ENCODE results near the gene IL17D.

Gene IL17D

DNA sequence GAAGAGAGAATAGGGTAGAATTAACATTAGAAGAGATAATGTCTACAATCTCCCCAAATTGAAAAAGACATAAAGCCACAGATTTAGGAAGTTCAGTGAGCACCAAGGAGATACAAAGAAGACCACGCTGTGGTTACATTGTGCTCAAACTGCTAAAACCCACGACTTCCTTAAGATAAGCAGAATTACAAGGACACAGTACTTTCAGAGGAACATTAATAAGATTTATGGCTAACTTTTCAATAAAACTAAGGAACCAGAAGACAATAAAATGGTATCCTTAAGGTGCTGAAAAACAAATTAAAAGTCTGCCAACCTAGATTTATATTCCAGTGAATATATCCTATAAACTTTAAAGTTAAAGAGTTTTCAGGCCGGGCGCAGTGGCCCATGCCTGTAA is 7.4 kb upstream of the IL17D start:
- DNase-seq = no peak

GRCh38 chr13:20699715-20700114 is 3.8 kb upstream of the IL17D start:
- no peak for DNase-seq

DNA sequence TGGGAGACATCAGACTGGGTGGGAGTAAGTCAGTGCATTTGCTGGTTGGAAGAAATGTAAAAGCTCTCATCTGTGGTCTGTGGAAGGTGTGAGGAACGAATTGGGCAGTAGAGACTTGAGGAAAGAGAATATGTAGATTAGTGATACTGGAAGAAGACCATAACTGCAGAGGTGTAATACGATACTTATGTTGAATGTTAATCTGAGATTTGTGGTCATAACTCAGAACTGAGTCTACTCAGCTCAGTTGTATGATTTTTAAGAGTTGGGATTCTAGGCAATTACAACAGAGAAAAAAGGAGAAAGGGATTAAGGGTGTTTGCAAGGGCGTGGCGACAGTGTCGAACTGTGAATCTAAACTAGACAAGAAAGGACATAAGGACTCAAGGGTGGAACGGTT is 3.2 kb upstream of the IL17D start:
- no peak for DNase-seq

GRCh38 chr13:20701461-20701860 is 2.0 kb upstream of the IL17D start:
- no peak for DNase-seq

GRCh38 chr13:20702530-20702914 is 977 bp upstream of the IL17D start:
- no peak for DNase-seq

DNA sequence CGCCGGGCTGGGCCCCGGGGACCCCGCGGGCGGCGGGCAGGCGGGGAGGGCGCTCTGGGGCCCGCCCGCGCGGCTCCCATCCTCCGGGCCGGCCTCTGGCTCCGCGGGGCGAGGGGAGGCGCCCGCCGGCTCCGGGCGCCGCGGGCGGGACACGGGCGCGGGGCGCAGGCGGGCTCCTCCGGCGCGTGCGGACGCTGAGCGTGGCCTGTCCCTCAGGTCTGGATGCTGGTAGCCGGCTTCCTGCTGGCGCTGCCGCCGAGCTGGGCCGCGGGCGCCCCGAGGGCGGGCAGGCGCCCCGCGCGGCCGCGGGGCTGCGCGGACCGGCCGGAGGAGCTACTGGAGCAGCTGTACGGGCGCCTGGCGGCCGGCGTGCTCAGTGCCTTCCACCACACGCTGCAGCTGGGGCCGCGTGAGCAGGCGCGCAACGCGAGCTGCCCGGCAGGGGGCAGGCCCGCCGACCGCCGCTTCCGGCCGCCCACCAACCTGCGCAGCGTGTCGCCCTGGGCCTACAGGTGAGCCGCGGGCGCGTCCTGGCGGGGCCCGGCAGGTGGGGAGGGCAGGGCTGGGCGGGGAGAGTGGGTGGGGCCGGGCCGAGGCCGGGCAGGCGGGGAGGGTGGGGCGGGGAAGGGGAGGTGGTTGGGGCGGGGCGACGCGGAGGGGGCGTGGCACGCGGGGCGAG is 420 bp downstream of the IL17D start:
- DNase-seq = peak; percentile 62

- no peak for DNase-seq
Measured at GRCh38 chr13:20704459-20705069, 1.1 kb downstream of the IL17D start.

DNA sequence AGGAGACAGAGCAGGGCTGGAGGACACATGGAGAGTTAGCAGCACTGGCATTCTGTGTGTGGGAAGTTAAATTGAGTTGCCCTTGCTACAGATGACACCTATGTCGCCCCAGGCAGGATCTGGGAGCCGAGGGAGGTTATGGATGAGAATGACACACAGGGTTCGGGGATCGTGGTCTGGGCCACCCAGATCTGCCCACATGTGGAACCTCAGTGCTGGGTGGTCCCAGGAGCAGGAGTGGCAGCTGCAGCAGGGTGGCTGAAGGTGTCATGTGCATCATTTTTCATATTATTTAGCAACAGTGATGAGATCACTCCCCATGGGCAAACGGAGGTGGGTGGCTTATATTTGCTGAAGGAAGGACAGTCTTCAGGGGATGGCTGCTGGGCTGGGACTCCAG is 3.2 kb downstream of the IL17D start:
- no peak for DNase-seq

DNA sequence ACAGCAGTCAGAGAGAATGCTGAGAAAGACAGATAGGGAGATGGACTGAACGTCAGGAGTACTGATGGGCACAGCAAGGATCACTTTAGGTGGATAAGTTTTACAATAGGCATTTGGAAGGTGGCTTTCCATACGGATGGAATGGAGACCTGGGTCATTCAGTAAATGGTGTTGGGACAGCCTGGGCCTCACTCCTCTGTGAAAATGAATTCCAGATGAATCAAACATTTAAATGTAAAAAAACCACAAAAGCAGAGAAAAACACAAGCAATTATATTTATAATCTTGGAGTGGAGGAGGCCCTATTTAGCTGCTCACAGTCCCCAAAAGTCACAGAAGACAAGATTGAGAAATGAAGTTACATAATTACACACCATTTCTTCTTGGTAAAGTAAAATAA is 4.7 kb downstream of the IL17D start:
- DNase-seq = no peak

GRCh38 chr13:20709369-20709768 is 5.9 kb downstream of the IL17D start:
- no peak for DNase-seq

- no peak for DNase-seq
Measured at GRCh38 chr13:20709782-20710181, 6.3 kb downstream of the IL17D start.

DNA sequence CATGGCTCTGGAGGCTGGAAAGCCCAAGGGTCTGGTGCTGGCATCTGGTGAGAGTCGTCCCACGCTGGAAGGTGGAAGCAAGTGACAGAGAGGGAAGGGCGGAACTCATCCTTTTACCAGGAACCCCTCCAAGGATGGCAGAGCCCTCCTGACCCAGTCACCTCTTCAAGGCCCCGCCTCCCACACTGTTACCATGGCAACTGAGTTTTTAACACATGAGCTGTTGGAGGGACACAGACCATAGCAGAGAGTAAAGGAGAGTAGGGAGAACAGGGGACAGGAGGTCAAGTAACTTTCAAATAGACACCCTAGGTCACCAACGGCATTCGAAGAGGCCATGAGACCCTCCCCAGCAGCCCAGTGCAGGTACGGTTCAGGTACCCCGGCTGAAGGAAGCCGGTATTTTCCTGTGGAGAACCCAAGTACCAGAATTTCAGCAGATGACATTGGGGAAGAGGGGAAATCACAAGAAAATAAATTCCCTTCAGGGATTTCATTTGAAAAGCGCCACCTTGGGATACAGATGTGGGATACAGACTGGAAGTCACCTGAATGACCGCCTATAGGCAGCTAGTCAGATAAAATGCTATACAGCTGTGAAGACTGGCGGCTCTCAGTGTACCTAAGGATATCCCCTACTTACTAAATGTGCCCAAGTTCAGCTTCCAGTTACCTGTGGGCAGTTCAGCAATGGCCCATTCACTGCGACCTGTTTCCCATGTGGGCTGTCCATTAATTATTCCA is 8.0 kb downstream of the IL17D start:
- DNase-seq = no peak

DNA sequence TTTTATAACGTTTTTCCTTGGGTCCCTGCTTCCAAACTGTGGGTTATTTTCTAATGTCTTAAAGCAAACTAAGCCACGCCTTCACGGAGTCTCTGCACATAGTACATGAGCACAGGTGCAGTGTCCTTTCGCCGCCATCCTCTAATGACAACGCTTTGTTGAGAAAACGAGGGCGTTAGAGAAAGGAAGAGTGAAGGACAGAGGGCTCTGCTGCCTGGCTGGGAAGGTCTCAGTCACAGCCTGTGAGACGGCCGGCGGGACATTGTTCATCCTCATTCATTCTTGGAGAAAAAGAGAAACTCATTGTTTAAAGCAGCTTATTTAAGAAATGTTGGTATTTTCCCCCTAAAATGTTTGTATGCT is 9.5 kb downstream of the IL17D start:
- DNase-seq = no peak

DNA sequence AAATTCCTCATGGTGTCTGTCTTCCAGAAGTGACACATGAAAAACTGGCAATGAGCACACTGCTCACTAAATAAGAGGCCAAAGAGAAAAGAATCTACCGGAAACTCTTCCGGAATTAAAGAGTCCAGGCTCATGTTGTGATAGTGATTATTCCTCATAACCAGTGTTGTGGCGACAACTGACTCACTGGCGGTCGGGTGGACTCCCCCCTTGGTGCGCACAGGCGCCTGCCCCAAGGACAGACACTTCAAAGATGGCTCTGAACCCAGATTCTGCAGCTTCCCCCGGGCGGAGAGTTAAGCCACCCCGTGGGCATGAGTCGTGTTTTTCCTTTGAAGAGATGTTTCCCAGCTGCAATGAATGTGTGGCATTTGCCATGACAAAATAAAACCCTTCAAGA is 10.3 kb downstream of the IL17D start:
- no peak for DNase-seq

- no peak for DNase-seq
Measured at GRCh38 chr13:20714161-20714560, 10.7 kb downstream of the IL17D start.

- DNase-seq = no peak
Measured at GRCh38 chr13:20714563-20715329, 11.2 kb downstream of the IL17D start.

DNA sequence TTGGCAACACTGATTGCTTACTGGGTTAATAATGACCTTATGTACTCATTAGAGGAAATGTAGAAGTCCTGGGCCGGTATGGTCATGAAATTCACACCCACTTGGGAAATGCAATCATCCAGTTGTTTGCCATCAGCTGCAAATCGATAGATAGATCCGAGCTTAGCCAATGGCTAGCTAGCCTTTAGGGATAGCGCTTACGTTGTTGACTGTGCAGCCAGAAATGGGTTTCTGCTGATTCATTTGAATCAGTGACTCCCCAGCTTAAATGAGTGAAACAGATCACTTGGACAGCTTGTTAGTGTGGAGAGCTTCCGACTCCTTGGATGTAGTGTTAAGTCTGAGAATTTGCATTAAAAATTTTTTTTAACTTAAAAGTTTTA is 11.8 kb downstream of the IL17D start:
- DNase-seq = no peak

GRCh38 chr13:20716951-20717350 is 13.5 kb downstream of the IL17D start:
- no peak for DNase-seq

GRCh38 chr13:20717581-20718542 is 14.4 kb downstream of the IL17D start:
- no peak for DNase-seq

GRCh38 chr13:20718958-20719566 is 15.6 kb downstream of the IL17D start:
- DNase-seq = no peak

DNA sequence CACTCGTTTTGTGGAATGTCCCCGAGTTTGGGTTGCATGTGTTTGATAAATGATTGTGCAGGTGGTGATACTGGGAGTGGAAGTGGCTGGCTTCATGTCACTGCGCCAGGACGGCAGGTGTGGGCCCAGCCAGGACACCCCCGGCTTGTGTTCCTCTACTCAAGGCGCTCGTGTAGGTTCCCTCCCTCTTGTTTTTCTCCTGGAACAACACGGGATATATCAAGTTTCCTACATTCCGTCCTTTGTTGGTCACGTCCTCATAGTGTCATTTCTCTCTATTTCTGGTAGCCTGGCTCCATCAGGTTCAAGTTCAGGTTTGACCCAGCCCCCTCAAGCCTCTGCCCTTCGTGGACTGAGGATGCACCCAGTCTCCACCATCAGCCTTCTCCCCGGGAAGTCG is 16.3 kb downstream of the IL17D start:
- no peak for DNase-seq

DNA sequence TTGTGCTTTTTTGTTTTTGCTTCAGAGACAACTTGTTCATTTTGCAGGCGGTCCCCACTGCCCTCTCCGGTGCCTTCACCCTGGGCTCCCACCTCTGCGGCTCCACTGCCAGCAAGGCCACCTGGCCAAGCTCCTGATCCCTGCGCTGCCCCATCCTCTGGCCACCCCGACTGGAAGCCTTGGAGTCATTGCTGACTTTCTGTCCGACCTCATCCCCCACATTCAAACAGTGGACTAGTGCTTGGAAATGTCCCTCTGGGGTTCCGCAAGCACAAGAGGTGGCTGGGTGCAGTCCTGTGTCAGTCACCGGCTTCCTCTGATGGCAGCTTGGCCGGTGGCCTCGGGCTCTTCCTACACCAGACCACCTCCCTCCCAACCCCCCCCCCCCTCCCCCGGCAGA is 17.0 kb downstream of the IL17D start:
- no peak for DNase-seq

Data from NCI-H774 (cell line).